Measurements from ENCODE around the gene C2orf72. TPM values are rescaled to one million over a fixed set of nuclear protein-coding genes. Genes with fewer than 3 reads are reported as not detected.

The C2orf72 gene
- total RNA-seq, 2 experiments from 2014 or later = 0.18 TPM; not detected in 1

- CTCF ChIA-PET = interaction anchor here (1.0 kb wide), 1 partner anchor 52 kb away, joined by 3 read pairs; no protein-coding TSS in a partner anchor
- Mint-ChIP-seq H3K27ac (no peak overlapping the region), H3K27me3 (peaks cover 77% of the 10 kb centered on the region), H3K9me3 (ENCODE audit: low read depth) (no peaks in the 10 kb centered on the region), H3K36me3 (no peaks in the 10 kb centered on the region), H3K4me3 (no peak overlapping the region), H3K4me1 (peaks cover 2% of the 10 kb centered on the region)
- DNase-seq = no peak
- no peak for ATAC-seq
Measured at GRCh38 chr2:231039294-231039664, 2.0 kb downstream of the C2orf72 start.

- Mint-ChIP-seq H3K27me3 (peaks cover 72% of the 10 kb centered on the region), H3K27ac (no peak overlapping the region), H3K36me3 (no peaks in the 10 kb centered on the region), H3K4me3 (no peak overlapping the region), H3K9me3 (ENCODE audit: low read depth) (no peaks in the 10 kb centered on the region), H3K4me1 (peaks cover 2% of the 10 kb centered on the region)
- DNase-seq = no peak
- no peak for ATAC-seq
- CTCF ChIA-PET = interaction anchor here (0.8 kb wide), 1 partner anchor 13 kb away, joined by 3 read pairs; no protein-coding TSS in a partner anchor
Measured at GRCh38 chr2:231039821-231040364, 2.6 kb downstream of the C2orf72 start.

DNA sequence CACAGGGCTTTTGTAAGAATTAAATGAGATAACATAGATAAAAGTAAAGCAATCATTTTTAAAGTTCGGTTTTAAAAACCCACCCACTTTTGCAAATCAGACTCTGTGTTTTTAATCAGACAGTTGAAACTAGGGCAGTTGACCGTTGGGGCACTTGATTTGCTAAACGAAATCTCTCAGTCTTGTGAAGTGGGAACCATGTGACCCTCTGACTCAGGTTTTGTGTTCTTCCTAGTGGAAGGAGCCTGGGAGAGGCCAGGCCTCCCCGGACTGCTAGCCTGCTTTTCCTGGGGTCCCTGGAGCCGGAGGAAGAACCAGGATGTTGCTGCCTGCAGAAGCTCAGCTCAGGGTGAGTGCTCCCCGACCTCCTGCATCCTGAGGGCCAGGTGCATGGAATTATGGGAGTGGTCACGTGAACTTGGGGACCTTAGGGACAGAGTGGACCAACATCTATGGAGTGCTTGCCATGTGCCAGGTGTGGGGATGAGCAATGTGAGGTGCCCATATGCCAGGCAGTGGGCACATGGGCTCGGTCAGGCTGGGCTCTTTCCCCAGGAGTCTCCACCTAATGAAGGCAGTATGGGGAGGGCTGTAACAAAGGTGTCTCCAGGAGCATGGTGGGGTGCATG is 3.9 kb downstream of the C2orf72 start:
- peaks cover 63% of the 10 kb centered on the region for H3K27me3 Mint-ChIP-seq
- H3K4me1 Mint-ChIP-seq = peaks cover 2% of the 10 kb centered on the region
- H3K4me3 Mint-ChIP-seq = no peak overlapping the region
- CTCF ChIA-PET = no interaction called here
- ATAC-seq = no peak
- H3K36me3 Mint-ChIP-seq = no peaks in the 10 kb centered on the region
- no peak for DNase-seq
- H3K9me3 Mint-ChIP-seq (ENCODE audit: low read depth) = no peaks in the 10 kb centered on the region
- no peak overlapping the region for H3K27ac Mint-ChIP-seq

DNA sequence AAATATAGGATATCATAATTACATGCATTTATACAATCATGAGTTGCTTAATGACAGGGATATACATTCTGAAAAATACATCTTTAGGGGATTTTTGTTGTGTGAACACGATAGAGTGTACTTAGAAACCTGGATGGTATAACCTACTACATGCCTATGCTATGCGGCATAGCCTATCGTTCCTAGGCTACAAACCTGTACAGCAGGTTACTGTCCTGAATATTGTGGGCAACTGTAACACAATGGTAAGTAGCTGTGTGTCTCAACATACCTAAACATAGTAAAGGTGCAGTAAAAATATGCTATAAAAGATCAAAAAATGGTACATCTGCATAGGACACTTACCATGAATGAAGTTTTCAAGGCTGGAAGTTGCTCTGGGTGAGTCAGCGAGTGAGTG is 6.5 kb downstream of the C2orf72 start:
- DNase-seq (no peak), ATAC-seq (no peak)
- no peaks in the 10 kb centered on the region for H3K4me1 Mint-ChIP-seq
- no peaks in the 10 kb centered on the region for H3K9me3 Mint-ChIP-seq (ENCODE audit: low read depth)
- H3K27me3 Mint-ChIP-seq = peaks cover 63% of the 10 kb centered on the region
- no peak overlapping the region for H3K27ac Mint-ChIP-seq
- CTCF ChIA-PET = interaction anchor here (0.6 to 1.5 kb wide), 3 partner anchors 9 to 1104 kb away, joined by 3 to 8 read pairs (median 4); partner anchors contain the start of gene PSMD1
- no peak overlapping the region for H3K4me3 Mint-ChIP-seq
- H3K36me3 Mint-ChIP-seq = no peaks in the 10 kb centered on the region

DNA sequence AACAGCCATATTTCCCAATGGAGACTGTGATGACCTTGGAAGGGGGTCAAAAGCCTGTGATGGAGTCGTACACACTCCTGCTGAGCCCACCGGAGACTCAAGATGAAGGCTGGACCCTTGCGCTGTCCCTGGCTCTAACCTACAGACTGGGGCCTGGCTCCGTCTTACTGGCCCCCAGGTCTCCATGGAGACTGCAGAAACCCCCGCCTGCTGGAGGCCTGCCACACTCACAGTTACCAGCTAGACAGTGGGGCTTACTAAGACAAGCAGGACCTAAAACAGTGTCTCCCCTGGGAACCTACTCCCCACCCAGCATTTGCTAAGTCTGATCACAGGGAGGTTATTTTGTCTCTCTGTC is 9.6 kb downstream of the C2orf72 start:
- Mint-ChIP-seq H3K27me3 (peaks cover 51% of the 10 kb centered on the region), H3K27ac (no peak overlapping the region), H3K4me3 (no peak overlapping the region), H3K9me3 (ENCODE audit: low read depth) (no peaks in the 10 kb centered on the region), H3K4me1 (peaks cover 15% of the 10 kb centered on the region), H3K36me3 (no peaks in the 10 kb centered on the region)
- no peak for DNase-seq
- no peak for ATAC-seq
- CTCF ChIA-PET = no interaction called here

GRCh38 chr2:231047274-231047922 is 10.1 kb downstream of the C2orf72 start:
- Mint-ChIP-seq H3K36me3 (no peaks in the 10 kb centered on the region), H3K27me3 (peaks cover 51% of the 10 kb centered on the region), H3K4me3 (no peak overlapping the region), H3K4me1 (peaks cover 18% of the 10 kb centered on the region), H3K27ac (no peak overlapping the region), H3K9me3 (ENCODE audit: low read depth) (no peaks in the 10 kb centered on the region)
- no peak for ATAC-seq
- CTCF ChIA-PET = interaction anchor here (0.9 kb wide), 1 partner anchor 223 kb away, joined by 3 read pairs; no protein-coding TSS in a partner anchor
- DNase-seq = no peak

- H3K4me3 Mint-ChIP-seq = no peak overlapping the region
- H3K27ac Mint-ChIP-seq = no peak overlapping the region
- H3K4me1 Mint-ChIP-seq = peaks cover 26% of the 10 kb centered on the region
- ATAC-seq (no peak), DNase-seq (no peak)
- no peaks in the 10 kb centered on the region for H3K36me3 Mint-ChIP-seq
- CTCF ChIA-PET = interaction anchor here (0.9 to 1.5 kb wide), 3 partner anchors 144 to 224 kb away, joined by 3 to 4 read pairs (median 3); no protein-coding TSS in a partner anchor
- H3K9me3 Mint-ChIP-seq (ENCODE audit: low read depth) = no peaks in the 10 kb centered on the region
- peaks cover 53% of the 10 kb centered on the region for H3K27me3 Mint-ChIP-seq
Measured at GRCh38 chr2:231047923-231048915, 10.9 kb downstream of the C2orf72 start.

DNA sequence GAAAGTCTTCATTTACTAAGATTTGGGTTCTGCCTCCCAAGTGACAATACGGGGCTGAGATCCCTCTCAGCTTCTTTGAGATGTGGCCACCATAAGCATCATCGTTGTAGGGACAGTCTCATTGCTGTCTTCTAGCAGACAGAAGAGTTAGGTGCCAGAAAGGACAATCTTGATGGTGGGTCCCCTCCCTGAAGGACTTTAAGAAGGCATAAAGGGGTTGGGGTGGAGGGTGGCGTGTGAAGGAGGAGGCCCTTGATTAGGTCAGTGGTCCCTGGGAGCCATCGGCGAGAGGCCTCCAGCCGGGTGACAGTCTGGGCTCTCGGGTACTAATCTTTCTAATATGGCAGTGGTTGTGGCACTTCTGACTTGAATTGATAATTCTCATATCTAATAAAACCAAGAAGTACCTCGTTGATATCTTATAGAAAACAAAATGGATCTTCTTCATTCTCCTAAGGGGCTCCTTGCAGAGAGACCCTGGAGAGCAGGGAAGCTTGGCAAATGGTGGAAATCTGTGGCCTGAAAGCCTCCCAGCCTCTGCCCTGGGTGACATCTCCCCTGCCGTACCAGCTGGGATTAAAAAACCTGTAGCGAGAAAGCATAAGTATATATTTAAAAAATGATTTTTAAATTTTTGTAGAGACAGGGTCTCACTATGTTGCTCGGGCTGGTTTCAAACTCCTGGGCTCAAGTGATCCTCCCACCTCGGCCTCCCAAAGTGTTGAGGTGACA is 12.1 kb downstream of the C2orf72 start:
- ATAC-seq (no peak), DNase-seq (no peak)
- Mint-ChIP-seq H3K27ac (no peak overlapping the region), H3K9me3 (ENCODE audit: low read depth) (no peaks in the 10 kb centered on the region), H3K36me3 (no peaks in the 10 kb centered on the region), H3K27me3 (peaks cover 45% of the 10 kb centered on the region), H3K4me1 (peaks cover 38% of the 10 kb centered on the region), H3K4me3 (no peak overlapping the region)
- CTCF ChIA-PET = interaction anchor here (0.7 to 2.1 kb wide), 3 partner anchors 125 to 202 kb away, joined by 3 to 9 read pairs (median 4); no protein-coding TSS in a partner anchor

DNA sequence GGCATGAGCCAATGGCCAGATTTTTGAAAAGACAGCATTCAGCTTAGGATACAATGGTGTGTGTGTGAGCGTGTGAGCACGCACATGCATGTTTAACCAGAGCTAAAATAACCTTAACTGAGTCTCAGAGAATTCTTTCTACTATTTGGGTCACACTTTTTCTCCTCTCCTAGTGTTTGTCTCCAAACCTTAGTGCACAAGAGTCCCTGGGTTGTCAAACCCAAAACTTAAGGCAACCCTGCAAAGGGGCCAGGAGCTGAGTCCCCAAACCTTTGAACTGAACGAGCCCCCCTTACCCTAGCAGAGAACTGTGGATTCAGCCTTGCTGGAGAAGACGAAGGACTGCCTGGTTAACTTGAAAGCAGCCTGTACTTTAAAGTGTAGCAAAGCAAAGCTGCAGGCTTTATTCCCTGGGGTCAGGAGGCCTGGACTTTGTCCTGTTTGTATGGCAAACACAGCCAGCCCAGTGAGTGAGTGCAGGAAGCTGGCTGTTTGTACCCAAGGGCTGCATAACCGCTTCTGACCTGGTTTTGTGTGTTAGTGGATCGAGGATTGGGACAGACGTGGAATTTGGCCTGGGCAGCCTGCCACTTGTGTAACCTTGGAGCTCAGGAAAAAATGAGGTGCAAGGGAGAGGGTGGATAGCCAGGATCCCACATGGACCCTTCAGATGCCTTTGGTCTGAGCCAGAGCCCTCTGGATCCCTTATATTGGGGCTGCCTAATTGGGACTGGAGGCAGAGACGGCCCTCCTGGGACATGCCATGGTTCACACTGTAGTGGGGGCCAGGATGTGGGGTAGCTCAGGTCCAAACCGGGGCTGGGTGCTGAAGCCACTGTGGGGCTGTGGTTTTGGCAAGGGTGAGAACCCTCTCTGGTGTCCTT is 12.9 kb downstream of the C2orf72 start:
- peaks cover 38% of the 10 kb centered on the region for H3K4me1 Mint-ChIP-seq
- no peaks in the 10 kb centered on the region for H3K36me3 Mint-ChIP-seq
- CTCF ChIA-PET = interaction anchor here (0.5 to 2.3 kb wide), 9 partner anchors 11 to 237 kb away, joined by 3 to 11 read pairs (median 4); no protein-coding TSS in a partner anchor

DNA sequence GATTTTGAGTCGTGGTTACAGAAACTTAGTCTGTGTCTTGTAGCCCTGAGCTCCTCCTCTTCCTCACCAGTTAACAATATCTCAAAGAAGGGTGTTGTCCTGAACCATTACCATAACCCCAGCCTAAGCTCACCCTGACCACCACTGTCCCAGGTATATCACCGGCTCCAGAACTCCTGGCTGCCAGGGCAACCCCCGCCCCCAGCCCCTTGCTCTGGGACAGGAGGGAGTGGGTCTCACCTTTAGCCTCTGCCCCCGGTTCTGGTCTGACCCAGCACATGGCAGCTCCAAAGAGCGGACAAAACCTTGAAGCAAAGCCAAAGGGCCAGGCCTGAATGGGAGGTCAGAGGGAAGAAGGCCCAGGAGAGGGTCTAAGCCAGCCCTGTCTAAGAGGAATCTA is 13.8 kb downstream of the C2orf72 start:
- DNase-seq (no peak), ATAC-seq (peak; percentile 9)
- H3K27me3 Mint-ChIP-seq = peaks cover 43% of the 10 kb centered on the region
- H3K4me3 Mint-ChIP-seq = no peak overlapping the region
- H3K9me3 Mint-ChIP-seq (ENCODE audit: low read depth) = no peaks in the 10 kb centered on the region
- no peaks in the 10 kb centered on the region for H3K36me3 Mint-ChIP-seq
- CTCF ChIA-PET = interaction anchor here (0.7 to 2.6 kb wide), 10 partner anchors 10 to 227 kb away, joined by 3 to 13 read pairs (median 4); no protein-coding TSS in a partner anchor
- H3K4me1 Mint-ChIP-seq = peaks cover 41% of the 10 kb centered on the region
- H3K27ac Mint-ChIP-seq = no peak overlapping the region

More for the DNA sequence above, 12.9 kb downstream of the C2orf72 start:
- Mint-ChIP-seq H3K4me3 (no peak overlapping the region), H3K9me3 (ENCODE audit: low read depth) (no peaks in the 10 kb centered on the region), H3K27ac (no peak overlapping the region), H3K27me3 (peaks cover 45% of the 10 kb centered on the region)
- ATAC-seq (no peak), DNase-seq (peak; percentile 70)

DNA sequence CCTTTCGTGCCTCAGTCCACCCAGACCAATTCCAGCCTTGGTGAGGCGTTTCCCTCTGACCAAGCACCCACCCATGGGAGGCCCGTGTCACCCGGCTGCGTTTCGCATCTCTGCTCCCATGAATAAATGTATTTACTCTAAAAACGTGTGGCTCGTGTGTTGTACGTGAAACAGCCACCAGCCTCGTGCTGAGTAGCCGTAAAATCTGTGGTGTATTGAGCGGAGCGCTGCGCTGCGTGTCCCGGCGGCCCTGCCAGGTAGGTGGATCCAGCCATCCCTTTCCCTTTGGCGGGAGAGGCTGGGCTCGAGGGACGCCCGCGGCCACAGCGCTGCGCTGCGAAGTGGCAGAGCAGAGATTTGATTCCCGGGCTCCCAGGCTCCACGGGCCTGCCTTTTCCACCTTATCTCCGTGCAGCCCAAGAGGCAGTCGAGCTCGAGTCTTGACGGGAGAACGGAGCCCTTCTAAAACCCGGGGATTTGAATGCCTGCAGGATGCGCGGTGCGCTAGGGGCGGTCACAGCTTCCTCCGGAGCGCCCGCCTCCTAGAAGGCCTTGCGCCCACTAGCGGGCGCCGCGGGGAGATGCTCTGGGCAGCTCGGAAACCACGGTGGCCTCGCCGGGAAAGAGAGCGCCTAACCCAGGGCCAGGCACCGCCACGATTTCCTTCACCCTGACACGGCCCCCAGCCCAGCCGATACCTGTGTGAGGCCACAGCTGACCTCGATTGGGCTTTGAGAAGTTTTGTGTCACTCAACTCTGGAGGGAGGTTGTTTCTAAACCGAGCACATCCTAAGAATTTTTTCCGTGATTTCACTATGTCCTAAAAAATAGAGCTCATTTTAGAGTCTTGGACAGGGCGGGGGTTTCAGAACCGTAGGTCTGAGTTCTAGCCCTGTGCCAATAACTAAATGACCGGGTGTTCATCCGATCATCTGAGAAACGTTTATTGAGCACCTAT is 15.4 kb downstream of the C2orf72 start:
- DNase-seq (peak; percentile 89), ATAC-seq (peak; percentile 73)
- CTCF ChIA-PET = interaction anchor here (0.6 to 2.6 kb wide), 52 partner anchors 8 to 1131 kb away, joined by 3 to 20 read pairs (median 4); partner anchors contain the start of genes B3GNT7, GPR55, ITM2C and NCL
- Mint-ChIP-seq H3K27ac (peak overlapping the region; percentile 31), H3K36me3 (no peaks in the 10 kb centered on the region), H3K9me3 (ENCODE audit: low read depth) (no peaks in the 10 kb centered on the region), H3K4me1 (peaks cover 45% of the 10 kb centered on the region), H3K27me3 (peaks cover 30% of the 10 kb centered on the region), H3K4me3 (peak overlapping the region; percentile 78)
